Forelimb muscle (tissue), 1 donor: ENCODE results near the gene TSPAN4. TPM values are rescaled to one million over a fixed set of nuclear protein-coding genes. Genes with fewer than 3 reads are reported as not detected.

Source experiments
- DNase-seq: peaks from one replicate; pipeline ENCODE4 v3.0.0-alpha.2; 2013; ENCODE audit warnings: low read depth
- polyA plus RNA-seq: library from polyadenylated mRNA; unstranded; fragments of 120-200 nt; gene quantifications from one replicate; pipeline ENCODE4 v1.2.1, GENCODE V29; 2013; ENCODE audit not compliant: insufficient read length

The TSPAN4 gene
- polyA plus RNA-seq, 1 donor, result 44.0 TPM

DNA sequence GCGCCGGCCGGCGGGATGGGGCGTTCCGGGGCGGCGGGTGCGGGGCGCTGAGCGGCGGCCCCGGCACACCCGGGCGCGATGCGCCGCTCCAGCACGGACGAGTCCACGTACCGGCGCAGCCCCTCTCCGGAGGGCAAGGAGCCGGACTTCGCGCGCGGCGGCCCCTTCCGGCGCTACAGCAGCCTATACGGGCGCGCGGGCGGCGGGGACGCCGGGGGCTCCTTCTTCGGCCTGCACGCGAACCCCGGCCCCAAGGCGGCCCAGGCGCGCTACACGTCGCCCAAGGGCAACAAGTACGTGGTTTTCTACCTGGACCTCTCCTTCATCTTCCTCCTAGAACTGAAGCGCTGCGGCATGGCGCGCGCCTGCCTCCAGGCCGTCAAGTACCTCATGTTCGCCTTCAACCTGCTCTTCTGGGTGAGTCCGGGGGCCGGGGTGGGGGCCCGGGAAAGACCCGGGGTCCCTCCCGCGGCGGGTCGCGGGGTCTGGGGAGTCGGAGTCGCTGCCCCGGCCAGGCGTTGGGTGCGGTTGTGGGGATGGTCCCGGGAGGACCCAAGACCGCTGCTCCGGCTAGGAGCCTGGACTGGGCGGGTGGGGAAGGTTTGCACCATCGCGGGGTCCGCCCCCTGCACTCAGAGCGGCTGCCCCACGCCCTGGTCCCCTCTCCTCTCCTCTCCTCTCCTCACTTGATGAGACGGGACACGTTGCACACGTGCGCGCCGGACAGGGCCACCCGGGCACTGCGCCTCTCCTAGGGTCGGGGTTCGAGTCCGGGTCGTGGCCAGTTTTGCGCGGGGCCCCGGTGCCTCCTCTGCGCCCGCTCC lies 7.5 kb downstream of the TSPAN4 start:
- DNase-seq, result no peak

DNA sequence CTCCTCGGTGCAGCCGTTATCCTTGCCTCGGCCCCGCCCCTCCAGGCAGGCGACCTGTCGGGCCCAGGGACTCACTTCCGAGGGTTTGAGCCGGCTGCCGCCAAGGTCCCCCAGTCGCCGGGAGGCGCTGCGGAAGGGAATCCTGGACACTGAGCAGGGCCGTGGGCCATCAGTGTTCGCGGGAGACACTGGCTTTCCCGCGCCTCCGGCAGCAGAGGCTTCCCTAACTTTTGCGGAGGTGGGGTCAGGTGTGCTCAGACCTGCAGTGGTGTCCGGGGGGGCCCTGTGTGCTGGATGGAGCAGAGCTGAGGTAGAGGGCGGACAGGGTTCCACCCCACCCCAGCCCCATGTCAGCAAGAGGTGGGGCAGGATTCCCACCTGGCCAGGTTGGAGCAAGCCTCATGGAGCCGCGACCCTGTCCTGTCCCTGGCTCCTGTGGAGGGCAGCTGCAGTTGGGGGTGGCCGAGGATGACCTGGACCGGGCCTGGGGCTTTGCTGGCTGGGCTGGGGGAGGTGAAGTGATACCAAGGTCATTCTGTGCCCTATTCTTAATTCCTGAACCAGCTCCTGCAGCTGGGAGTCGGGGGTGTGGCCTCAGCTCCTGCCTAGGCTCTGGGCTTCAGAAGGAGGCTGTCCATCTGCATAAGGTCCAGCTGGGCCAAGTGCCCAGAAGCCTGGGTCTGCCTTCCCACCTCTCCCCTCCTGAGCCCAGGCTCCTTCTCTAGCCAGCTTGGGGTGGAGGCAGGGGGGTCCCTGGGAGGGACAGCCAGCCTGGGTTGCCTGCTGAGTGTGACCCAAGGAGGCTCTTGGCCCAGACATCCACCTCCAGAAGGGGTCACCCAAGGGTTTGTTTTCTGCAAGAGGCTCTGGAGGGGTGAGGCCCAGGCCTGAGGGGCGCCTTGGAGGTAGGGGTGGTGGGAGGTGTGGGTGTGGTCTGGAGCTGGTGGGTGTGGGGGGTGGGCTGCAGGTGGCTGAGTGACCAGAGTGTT lies 8.4 kb downstream of the TSPAN4 start:
- no peak for DNase-seq

GRCh38 chr11:852762-853161 lies 10.1 kb downstream of the TSPAN4 start:
- no peak for DNase-seq

- no peak for DNase-seq
Observed at GRCh38 chr11:853682-854448, 11.2 kb downstream of the TSPAN4 start.

- DNase-seq, result no peak
Observed at GRCh38 chr11:854601-855329, 12.1 kb downstream of the TSPAN4 start.

- no peak for DNase-seq
Observed at GRCh38 chr11:855330-855674, 12.7 kb downstream of the TSPAN4 start.

DNA sequence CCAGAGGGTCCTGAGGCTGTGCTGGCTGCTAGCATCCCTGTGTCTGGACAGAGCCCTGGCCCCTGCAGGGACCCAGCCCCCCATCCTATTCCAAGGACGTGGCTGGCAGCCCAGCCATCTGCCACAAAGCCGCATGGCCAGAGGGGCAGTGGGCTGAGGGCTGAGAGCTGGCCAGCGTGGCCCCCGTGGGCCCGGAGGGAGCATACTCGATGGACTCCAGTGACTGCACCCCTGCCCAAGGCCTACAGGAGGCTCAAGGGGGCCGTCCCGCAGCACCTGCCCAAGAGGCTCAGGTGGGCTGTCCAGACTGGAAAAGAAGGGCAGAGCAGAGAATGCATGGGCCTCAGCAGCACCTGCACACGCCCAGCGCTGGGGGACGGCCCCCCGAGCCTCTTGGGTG lies 13.1 kb downstream of the TSPAN4 start:
- DNase-seq, result no peak

GRCh38 chr11:856397-856796 lies 13.7 kb downstream of the TSPAN4 start:
- no peak for DNase-seq

DNA sequence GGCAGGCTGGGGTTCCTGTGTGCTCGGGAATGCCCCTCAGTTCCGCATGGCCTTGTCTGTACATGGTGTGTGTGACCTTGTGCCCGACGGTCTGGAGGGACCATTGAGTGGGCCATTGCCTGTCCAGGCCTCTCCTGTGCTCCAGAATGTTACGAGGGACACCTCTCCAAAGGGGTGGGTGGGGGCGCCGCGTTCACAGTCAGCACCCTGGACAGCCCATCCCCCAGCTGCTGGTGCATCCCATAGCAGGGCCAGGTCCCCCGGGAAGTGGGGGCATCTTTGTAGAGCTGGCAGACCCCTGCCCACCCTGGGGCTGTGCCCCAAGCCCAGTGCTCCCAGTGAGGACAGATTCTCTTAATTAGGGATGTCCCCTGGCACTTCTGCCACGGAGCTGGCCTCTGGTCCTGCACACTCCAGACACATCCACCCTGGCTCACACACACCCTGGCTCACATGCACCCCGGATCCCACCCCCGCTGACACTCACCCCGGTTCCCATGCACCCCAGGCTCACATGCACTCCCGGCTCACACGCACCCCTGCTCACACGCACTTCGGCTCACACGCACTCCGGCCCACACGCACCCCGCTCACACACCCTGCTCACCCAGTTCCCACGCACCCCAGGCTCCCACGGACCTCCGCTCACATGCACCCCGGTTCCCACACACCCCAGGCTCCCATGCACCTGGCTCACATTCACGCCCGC lies 15.6 kb downstream of the TSPAN4 start:
- no peak for DNase-seq

DNA sequence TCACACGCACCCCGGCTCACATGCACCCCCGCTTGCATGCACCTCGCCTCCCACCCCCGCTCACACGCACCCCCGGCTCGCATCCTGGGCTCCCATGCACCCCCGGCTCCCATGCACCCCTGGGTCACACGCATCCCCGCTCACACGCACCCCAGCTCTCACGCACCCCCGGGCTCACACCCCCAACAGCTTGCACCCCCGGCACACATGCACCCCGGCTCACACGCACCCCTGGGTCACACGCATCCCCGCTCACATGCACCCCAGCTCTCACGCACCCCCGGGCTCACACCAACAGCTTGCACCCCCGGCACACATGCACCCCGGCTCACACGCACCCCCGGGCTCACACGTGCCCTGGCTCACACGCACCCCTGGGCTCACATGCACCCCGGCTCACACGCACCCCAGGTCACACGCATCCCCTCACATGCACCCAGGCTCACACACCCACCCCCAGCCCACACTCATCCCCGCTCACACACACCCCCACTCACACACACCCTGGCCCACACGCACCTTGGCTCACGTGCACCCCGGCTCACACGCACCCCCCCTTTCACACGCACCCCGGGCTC lies 16.2 kb downstream of the TSPAN4 start:
- no peak for DNase-seq

DNA sequence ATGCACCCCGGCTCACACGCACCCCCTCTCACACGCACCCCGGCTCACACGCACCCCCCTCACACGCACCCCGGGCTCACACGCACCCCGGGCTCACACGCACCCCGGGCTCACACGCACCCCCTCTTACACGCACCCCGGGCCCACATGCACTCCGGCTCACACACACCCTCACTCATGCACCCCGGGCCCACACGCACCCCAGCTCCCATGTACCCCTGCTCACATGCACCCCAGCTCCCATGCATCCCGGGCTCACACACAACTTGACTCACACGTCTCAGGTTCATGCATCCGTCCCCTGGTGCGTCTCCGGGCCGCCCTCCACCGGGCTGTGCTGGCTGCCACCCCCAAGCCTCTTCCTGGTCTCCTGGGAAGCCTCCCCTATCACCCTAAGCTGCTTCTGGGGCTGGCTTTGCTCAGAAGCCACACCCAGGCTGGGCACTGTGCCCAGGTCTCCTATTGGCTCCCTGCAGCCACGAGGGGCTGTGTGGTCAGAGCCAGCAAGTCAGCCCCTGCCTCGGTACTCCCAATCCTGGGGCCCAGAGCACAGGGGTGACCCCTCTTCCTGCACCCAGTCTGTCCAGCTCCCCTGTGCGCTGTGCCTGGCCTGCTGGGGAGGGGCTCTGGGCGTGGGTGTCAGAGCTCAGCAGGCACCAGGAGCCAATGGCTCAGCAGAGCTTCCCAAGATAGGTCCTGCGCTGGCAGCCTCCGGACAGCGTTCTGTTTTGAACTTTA lies 16.9 kb downstream of the TSPAN4 start:
- no peak for DNase-seq

DNA sequence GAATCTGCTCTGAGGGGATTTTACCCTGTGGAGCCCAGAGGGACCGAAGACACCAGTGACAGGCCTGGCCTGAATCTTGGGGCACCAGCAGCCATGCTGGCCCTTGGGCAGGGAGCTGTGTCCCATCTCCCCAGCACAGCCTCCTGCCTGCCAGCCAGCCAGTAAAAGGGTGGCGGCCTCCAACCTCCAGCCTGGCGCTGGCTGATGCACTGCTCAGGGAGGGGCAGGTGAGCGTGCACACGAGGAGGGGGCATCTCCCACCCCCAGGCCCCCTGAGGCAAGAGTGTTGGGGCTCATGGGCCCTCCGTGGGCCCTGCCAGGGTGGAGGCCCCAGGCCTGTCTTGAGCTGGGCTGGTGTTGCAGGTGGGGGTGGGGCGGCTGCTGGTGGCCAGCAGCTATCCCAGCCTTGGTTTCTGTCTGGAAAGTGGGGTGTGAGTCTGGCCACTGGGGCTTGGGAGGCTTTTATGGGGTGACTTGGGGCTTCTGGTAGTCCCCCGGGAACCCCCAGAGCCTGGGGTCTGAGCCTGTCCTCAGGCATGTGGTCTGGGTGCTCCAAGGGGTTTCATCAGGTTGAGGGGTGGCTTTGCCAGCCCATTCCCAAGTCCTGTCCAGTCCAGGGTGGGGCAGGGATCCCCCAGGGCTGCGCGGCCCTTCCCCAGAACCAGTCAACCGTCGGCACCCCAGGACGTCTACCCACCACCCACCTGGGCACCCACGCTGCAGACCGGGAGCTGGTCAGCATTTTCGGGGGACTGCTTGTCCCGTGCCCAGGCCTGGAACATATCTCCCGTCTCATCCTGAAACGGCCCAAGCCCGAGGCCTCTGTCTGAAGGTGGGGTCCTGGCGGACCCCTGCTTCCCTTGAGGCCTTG lies 17.8 kb downstream of the TSPAN4 start:
- no peak for DNase-seq

DNA sequence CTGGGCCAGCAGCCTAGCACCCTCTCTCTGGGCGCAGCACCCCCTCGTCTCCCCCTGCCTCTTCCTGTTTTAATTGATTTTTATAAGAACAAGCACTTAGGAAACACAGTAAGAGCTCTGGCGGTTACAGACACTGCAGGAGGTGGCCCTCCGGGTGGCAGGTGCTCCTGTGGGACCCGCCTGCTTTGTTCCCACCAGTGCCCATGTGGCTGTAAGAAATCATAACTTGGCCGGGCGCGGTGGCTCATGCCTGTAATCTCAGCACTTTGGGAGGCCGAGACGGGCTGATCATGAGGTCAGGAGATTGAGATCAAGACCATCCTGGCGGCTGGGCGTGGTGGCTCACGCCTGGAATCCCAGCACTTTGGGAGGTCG lies 18.4 kb downstream of the TSPAN4 start:
- DNase-seq, result no peak

GRCh38 chr11:862081-862661 lies 19.5 kb downstream of the TSPAN4 start:
- DNase-seq, result no peak

DNA sequence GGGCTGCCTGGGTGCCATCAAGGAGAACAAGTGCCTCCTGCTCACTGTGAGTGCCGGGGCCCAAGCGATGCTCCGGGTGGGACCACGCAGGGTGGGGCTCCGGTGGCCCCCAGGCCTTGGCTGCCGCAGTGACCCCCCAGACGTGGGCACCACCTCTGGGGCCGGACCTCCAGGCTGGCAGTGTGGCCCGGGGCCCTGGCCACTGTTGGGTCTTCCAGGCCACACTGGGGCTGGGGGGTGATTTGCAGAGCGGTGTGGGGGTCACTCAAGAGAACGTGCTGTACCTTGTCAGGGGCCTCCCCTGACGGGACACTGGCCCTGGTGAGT lies 20.0 kb downstream of the TSPAN4 start:
- DNase-seq, result no peak

DNA sequence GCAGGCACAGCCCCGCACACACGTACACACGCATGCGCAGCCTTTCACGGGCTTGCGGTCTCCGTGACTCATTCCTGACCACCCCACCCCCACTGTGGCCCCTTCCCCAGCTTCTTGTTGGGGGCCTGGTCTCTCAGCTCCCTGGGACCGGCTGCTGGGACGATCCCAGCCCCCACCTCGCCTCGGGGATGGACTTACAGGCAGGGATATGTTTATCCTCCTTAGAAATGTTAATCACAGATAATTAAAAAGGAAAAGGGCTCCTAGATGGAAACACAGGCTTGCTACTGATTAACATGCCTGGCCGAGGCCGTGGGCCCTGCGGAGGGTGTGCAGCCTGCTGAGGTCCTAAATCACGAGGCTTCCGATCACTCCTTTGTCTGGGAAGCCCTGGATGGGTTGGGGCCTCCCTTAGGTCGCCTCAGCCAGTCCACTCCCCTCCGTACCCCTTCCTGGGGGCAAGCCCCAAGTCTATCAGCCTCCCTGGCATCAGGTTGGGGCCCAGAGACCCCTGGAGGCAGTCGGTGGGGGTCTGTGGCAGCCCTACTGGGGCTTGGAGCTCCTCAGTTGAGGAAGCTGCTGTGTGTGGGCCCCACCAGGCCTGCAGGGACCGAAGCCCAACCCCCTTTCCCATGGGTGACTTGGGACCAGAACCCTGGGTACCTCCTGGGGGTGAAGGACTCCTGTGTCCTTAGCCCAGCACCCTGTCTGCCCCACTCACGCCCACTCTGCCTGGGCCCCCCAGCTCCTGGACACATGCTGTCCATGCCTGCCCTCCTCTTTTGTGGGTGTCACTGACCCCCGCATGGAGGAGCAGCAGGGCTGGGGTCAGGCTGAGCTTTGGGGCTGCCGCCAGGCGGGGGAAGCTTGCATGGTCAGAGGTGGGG lies 20.6 kb downstream of the TSPAN4 start:
- DNase-seq, result no peak
